ENCODE results near the gene TPD52L2. TPM values are rescaled to one million over a fixed set of nuclear protein-coding genes. Genes with fewer than 3 reads are reported as not detected.
A peak's percentile ranks its signal among the peaks of the same experiment; 100 is the strongest.

TPD52L2 gene
- 114 TPM for total RNA-seq
- long read RNA-seq, full-length matches to known transcripts: 331 of 377 reads
- long read RNA-seq, partial matches to known transcripts: 22 of 377 reads
- long read RNA-seq, other reads (novel, unspliced or antisense): 24 of 377 reads

GRCh38 chr20:63864978-63865640, at the start of gene TPD52L2:
Gene TPD52L2, plus strand, starts transcription at chr20:63865270. Its CDS starts 96 bp downstream, at chr20:63865366.
- DNase-seq (ENCODE audit: low spot score): peak; percentile 99

- no peak for DNase-seq (ENCODE audit: low spot score)
These were observed 49.3 kb upstream of the TPD52L2 start for GRCh38 chr20:63815615-63816253.

DNA sequence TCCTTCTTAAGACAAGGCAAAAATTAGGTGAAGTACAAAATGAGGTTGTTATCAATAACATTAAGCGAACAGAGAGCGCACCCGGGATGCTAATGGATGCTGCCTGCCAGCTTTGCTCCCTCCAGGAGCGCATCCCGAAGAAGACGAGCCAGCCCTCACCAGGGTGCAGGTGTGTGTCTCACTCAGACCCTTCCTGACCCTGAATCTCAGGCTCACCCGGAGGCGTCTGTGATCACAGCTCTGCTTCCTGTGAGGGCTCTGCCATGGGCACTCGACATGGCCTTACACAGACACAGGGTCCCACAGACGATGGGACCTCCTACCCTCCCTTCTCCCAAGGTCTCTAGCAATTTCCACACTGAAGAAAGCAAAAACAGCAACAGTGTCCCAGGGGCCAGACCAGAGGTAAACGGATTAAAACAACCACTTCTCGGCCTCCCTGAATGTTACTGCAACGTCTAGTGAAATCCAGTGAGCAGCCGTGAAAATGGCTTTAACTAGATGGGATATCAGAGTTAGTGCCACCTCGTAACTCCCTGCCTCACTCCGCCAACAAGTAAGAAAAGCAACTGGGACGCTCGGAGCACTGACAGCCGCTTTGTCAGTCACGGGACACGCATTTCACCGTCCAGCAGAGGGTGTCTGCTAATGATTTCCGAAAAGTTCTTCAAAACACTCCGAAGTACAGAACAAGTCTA, 45.7 kb upstream of the TPD52L2 start:
- no peak for DNase-seq (ENCODE audit: low spot score)

GRCh38 chr20:63821811-63822210, 43.3 kb upstream of the TPD52L2 start:
- DNase-seq (ENCODE audit: low spot score): no peak

DNA sequence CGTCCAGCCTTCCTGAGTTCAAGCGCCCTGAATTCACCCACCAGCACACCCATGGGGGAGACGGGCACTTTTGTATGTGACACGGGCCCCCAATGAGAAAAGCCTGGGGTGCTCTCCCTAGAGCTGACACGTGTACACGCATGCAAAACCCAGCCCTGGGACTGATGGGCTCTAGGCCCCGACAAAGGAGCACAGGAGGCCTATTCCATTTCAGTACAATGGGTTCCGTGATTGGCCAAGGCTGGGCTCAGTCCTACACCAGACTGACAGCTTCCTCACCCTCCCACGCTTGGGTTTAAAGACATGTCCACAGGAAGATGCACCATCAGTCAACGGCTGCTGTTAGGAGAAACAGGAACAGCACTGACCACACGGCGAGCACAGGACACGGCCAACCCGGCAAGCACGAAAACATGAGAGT, 42.8 kb upstream of the TPD52L2 start:
- DNase-seq (ENCODE audit: low spot score): no peak

DNA sequence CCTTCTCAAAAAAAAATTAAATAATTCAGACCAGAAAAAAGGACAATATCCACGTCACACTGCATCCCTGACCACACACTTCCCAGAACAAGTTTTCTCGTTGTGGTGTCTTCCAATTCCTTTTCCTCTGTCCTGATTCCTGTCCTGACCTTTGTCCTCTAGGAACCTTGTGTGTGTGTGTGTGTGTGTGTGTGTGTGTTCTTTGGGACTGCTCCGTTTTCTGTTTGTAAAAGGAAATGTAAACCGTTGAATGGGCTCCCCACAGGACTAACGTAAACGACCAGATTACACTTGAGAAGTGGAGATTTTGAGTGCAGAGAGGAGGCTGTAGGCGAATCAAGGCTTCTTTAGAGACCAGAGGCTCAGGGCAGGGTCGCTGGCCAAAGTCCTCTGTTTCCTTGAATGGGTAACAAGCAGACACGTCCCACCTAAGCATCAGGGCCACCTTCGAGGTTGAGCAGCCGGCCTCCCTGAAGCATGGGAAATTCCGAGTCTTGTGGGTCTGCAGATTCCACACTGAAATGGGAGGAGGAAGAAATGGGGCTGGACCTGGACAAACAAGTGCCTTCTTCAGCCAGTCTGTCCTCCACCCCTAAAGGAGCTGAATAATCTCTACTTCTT, 41.3 kb upstream of the TPD52L2 start:
- no peak for DNase-seq (ENCODE audit: low spot score)

- no peak for DNase-seq (ENCODE audit: low spot score)
These were observed 39.5 kb upstream of the TPD52L2 start for GRCh38 chr20:63825331-63826118.

GRCh38 chr20:63826753-63827152, 38.3 kb upstream of the TPD52L2 start:
- DNase-seq (ENCODE audit: low spot score): no peak

DNA sequence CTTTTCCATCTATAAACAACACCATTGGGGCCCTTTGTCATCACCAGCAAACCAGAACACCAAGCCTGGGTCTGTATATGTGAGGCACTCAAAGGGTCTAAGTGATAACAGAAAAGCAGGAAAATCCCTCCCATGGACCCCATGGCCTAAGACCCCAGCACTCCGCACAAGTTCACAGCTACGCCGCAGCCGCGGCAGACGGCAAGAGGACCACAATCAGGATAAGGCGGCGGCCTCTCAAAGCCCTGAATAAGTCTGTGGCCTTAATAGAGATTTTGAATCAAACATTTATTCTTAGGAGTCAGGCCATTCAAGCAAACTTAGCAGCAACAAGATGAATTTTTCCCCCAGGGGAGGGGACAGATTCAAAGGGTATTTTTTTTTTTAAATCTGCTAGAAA, 36.9 kb upstream of the TPD52L2 start:
- DNase-seq (ENCODE audit: low spot score): no peak

- no peak for DNase-seq (ENCODE audit: low spot score)
These were observed 36.5 kb upstream of the TPD52L2 start for GRCh38 chr20:63828545-63828944.

- DNase-seq (ENCODE audit: low spot score): no peak
These were observed 36.1 kb upstream of the TPD52L2 start for GRCh38 chr20:63828951-63829350.

DNA sequence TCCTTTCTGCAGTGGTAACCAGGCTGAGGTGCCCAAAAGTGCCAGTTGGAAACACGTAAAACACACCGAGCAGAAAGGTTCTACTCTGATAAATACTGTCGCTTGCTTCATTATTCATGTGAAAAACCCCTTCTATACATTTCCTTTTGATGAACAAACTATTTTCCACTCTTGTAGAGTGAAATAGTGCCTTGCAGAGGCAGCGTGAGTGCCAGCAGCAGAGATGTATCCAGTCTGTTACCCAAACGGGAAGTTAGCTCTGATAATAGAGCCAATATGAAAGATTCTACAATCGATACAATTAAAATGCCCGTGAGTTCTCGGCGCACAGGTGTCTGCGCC, 35.5 kb upstream of the TPD52L2 start:
- no peak for DNase-seq (ENCODE audit: low spot score)

GRCh38 chr20:63829945-63830835, 34.9 kb upstream of the TPD52L2 start:
- no peak for DNase-seq (ENCODE audit: low spot score)

DNA sequence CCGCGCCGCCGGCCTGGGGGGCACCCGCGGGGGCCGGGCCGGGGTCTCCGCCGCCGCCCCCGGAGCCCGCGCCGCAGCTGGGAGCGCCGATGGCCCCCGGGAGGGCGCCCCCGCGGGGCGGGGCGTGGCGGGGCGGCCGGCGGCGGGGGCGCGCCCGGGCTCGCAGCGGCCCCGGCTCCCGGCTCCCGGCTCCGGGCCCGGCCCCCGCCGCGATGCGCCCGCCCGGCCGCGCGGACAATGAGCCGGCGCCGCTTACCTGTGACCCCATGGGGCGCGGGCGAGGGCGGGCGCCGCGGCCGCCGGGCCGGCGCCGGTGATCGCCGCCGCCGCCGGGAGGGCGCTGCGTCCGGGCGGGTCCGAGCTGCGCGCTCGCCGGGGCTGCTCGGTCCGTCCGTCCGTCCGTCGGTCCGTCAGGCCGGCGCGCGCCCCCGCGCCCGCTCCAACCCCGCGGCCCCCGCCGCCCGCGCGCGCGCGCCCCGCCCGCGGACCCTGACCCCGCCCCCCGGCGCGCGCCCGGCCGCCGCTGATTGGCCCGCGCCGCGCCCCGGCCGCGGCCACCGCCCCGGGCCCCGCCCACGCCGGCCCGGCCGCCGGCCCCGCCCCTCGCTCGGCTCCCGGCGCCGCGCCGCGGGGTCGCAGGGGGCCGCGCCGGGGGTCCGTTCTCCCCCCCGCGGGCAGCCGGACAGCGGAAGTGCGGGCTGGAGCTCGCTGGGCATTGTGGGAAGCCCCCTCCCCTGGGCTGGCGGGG, 34.1 kb upstream of the TPD52L2 start, which contains the start of gene ZBTB46:
Gene ZBTB46 (minus strand): TSS at position 424 of the 748 bp plus-strand sequence. CDS start 40,507 bp downstream, outside the sequence.
- no peak for DNase-seq (ENCODE audit: low spot score)

GRCh38 chr20:63831646-63831992, 33.5 kb upstream of the TPD52L2 start:
- DNase-seq (ENCODE audit: low spot score): no peak

DNA sequence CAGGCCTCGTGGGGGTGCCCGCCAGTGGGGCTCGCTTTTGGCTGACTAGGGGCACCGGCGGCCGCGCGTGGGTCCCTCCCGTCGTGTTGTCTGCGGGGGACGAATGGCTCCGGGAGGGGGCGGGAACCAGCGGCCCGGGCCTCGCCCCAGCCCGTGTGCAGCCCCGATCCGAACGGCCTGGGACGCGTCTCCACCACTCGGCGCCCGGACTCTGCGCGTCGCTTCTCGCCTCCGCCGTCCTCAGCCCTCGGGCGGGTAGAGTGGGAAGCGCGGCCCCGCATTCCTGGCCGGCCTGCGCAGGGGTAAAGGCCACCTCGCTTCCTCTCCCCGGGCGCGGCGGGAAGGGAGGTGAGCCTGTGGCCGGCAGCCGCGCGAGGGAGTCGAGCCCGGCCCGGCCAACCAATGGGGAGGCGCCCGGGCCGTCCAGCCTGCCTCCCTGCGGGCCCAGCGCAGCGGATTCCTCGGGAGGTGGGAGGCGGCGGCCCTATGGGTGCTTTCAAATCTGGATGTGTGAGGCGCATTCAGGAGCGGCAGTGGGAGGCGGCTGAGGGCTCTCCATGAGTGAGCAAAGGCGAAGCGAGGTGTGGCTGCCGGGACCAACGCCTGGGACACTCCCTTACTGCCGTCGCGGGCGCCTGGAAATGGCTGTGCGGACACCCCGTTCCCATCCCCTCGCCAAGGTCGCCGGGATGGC, 32.9 kb upstream of the TPD52L2 start:
- peak; percentile 90 for DNase-seq (ENCODE audit: low spot score)

DNA sequence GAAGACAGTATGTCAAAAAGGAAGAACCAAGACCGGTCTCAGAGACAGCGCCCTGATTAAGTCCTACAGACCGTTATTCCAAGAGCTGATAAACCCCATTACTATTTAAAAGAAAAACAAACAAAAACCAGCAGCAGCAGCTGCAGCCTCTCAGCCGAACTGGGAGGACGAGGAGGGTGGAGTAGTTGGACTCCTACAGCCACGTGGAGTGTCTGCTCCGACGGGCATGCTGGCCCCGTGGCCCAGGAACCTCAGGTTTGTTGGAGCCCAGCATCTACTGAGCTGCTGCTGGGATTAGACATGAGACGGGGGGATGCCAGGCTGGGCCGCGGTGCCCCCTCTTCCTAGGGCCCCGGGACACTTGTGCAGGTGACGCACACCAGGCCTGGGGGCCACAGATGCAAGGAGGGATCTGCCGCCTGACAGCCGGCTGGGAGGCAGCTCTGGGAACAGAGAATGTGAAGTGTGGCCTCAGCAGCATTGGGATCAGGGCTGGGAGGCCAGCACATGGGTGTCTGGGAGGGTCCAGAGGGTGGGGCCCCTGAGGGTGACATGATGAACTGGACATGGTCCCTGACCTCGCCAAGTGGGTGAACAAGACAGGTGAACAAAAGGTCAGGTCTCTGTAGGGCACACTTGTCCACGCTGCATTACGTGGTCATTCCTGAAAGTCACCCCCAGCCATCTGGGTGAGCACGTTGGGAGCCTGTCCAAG, 31.1 kb upstream of the TPD52L2 start:
- DNase-seq (ENCODE audit: low spot score): peak; percentile 86

GRCh38 chr20:63834491-63834880, 30.6 kb upstream of the TPD52L2 start:
- DNase-seq (ENCODE audit: low spot score): no peak
